Upper lobe of left lung (tissue), 6 donors: ENCODE data around the gene ALCAM. TPM values are rescaled to one million over a fixed set of nuclear protein-coding genes. Genes with fewer than 3 reads are reported as not detected.

Source experiments
- ATAC-seq, 2 donors: fragments of 200-7000 bp; cut with Tn5 transposase; one replicate each; pipeline ENCODE4 v1.9.1; 2022; ENCODE audit warnings: mild to moderate bottlenecking in 2 of 2, moderate library complexity in 2 of 2; ENCODE audit not compliant: low FRiP score in 2 of 2
- DNase-seq, 2 donors: peaks; one replicate each; pipeline ENCODE4 v3.0.0-alpha.2; 2019 to 2020
- H3K27ac ChIP-seq, 4 donors: fragments of 200-600 bp; sonication (generic); one replicate each; pipeline ENCODE4 v1.5.1; 2016 to 2019
- H3K27me3 ChIP-seq, 4 donors: fragments of 200-600 bp; sonication (generic); one replicate each; pipeline ENCODE4 v1.5.1; 2017 to 2019
- H3K36me3 ChIP-seq, 4 donors: fragments of 200-600 bp; sonication (generic); one replicate each; pipeline ENCODE4 v1.5.1; 2016 to 2019
- H3K4me1 ChIP-seq, 4 donors: fragments of 200-600 bp; sonication (generic); one replicate each; pipeline ENCODE4 v1.5.1; 2018 to 2019
- H3K4me3 ChIP-seq, 4 donors: fragments of 200-600 bp; sonication (generic); one replicate each; pipeline ENCODE4 v1.5.1; 2017 to 2019; ENCODE audit warnings: mild to moderate bottlenecking in 2 of 4, moderate library complexity in 1 of 4
- H3K9me3 ChIP-seq, 4 donors: fragments of 200-600 bp; sonication (generic); one replicate each; pipeline ENCODE4 v1.5.1; 2018 to 2019
- CTCF ChIP-seq, 6 experiments: fragments of 450-650 bp in 4 of 6; fragments of 200-600 bp in 2 of 6; sonication (generic) in 2 of 6; IDR thresholded peaks; one replicate each; pipeline ENCODE4 v1.5.1; 2016 to 2019; ENCODE audit warnings: antibody characterized with exemption in 6 of 6
- EP300 ChIP-seq, 4 donors: sonication (generic); formaldehyde crosslinking; IDR thresholded peaks; one replicate each; pipeline ENCODE4 v1.5.1; 2017; ENCODE audit warnings: antibody characterized with exemption in 4 of 4, control low read depth in 2 of 4
- POLR2A ChIP-seq, 4 donors: fragments of 450-650 bp; IDR thresholded peaks; one replicate each; pipeline ENCODE4 v1.5.1; 2016 to 2017; ENCODE audit warnings: antibody characterized with exemption in 4 of 4, mild to moderate bottlenecking in 2 of 4
- POLR2AphosphoS5 ChIP-seq, 2 donors: sonication (generic); formaldehyde crosslinking; IDR thresholded peaks; one replicate each; pipeline ENCODE4 v1.5.1; 2017; ENCODE audit warnings: antibody characterized with exemption in 2 of 2
- WGBS, 2 donors: methylation state at CpG; one replicate each; pipeline ENCODE4 v1.1.5; 2017 to 2018; 5-methylcytosine and 5-hydroxymethylcytosine counted together
- total RNA-seq, 6 donors: library from RNA; depleted of rRNA in 4 of 6; stranded (reverse); fragments of >200 nt in 4 of 6; gene quantifications; one replicate each; pipeline versions ENCODE4 v1.1.0 to v1.2.1, GENCODE V29; 2016 to 2021
- donor health status: DM: no; HTN: no; CAD: no; lungs with moderate emphysema.
- donor health status: DM: no; HTN: yes; CAD: no; lungs with severe emphysema.

The ALCAM gene
- total RNA-seq, 6 donors from 2014 or later, result 129 to 390 (median 186) TPM

DNA sequence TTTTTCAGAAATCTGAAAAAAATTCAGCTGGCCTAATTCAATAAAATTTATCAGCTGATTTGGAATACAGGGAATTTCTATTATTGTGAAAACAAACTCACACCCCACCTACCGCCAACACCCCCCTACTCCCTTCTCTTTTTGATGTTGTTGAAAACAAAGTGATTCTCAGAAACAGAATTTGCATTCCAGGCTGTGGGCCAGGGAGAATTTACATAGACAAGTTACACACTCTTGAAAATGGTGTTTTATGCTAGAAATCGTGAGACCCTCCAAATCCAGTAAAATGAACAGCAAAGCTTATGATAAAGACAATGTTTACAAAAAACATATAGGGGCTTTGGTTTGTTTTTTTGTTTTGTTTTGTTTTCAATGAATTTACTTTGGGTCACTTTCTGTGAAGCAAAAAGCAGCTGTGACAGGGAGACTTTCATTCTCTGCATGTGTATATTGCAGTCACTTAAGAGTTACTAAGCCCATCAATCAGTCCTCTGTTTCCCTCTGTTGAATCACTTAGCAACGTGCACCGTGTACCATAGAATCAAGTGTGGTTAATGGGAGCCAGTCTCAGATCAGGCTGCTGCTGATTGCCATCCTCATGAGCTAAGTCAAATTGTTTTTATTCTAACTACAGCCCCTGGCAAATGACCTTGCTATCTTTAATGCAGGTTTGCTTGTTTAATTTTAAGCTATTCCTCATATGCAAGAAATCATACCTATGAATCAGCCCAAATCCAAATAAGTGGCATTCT is 159.8 kb downstream of the ALCAM start:
- peaks cover 0 to 3% (median 0%) of the 10 kb centered on the region in 4 donors for H3K36me3 ChIP-seq
- no peaks in the 10 kb centered on the region for H3K9me3 ChIP-seq
- no peaks in the 10 kb centered on the region for H3K27me3 ChIP-seq
- TF ChIP-seq POLR2AphosphoS5 (IDR thresholded peaks at IDR 0.05) (no peak), EP300 (IDR thresholded peaks at IDR 0.05) (no peak), POLR2A (IDR thresholded peaks at IDR 0.05) (no peak), CTCF (IDR thresholded peaks at IDR 0.05) (no peak)
- H3K4me1 ChIP-seq, result no peaks in the 10 kb centered on the region
- ATAC-seq (no peak), DNase-seq (no peak)
- H3K27ac ChIP-seq, result no peak overlapping the region
- no peak overlapping the region for H3K4me3 ChIP-seq
- 68 to 72% methylated on average over 4 of the region's 4 CpGs for WGBS, 2 donors

- Histone ChIP-seq H3K27ac (no peak overlapping the region), H3K9me3 (no peaks in the 10 kb centered on the region), H3K36me3 (peaks cover 0 to 6% (median 0%) of the 10 kb centered on the region in 4 donors), H3K4me3 (no peak overlapping the region), H3K27me3 (no peaks in the 10 kb centered on the region), H3K4me1 (no peaks in the 10 kb centered on the region)
- no peak for DNase-seq
- no peak for ATAC-seq
- TF ChIP-seq CTCF (IDR thresholded peaks at IDR 0.05) (no peak), POLR2AphosphoS5 (IDR thresholded peaks at IDR 0.05) (no peak), POLR2A (IDR thresholded peaks at IDR 0.05) (no peak), EP300 (IDR thresholded peaks at IDR 0.05) (no peak)
These were observed 160.8 kb downstream of the ALCAM start for GRCh38 chr3:105527535-105527934.

GRCh38 chr3:105527949-105528348 is 161.2 kb downstream of the ALCAM start:
- H3K27me3 ChIP-seq, result no peaks in the 10 kb centered on the region
- no peak overlapping the region for H3K27ac ChIP-seq
- peaks cover 0 to 6% (median 0%) of the 10 kb centered on the region in 4 donors for H3K36me3 ChIP-seq
- DNase-seq (no peak), ATAC-seq (no peak)
- no peaks in the 10 kb centered on the region for H3K9me3 ChIP-seq
- TF ChIP-seq EP300 (IDR thresholded peaks at IDR 0.05) (no peak), POLR2A (IDR thresholded peaks at IDR 0.05) (no peak), POLR2AphosphoS5 (IDR thresholded peaks at IDR 0.05) (no peak), CTCF (IDR thresholded peaks at IDR 0.05) (no peak)
- WGBS, 2 donors, result 60 to 75% methylated on average over 3 of the region's 3 CpGs
- no peak overlapping the region for H3K4me3 ChIP-seq
- H3K4me1 ChIP-seq, result no peaks in the 10 kb centered on the region

GRCh38 chr3:105528955-105529354 is 162.2 kb downstream of the ALCAM start:
- H3K27me3 ChIP-seq, result no peaks in the 10 kb centered on the region
- no peak for DNase-seq
- no peak overlapping the region for H3K27ac ChIP-seq
- peaks cover 0 to 8% (median under 1%) of the 10 kb centered on the region in 4 donors for H3K36me3 ChIP-seq
- H3K4me3 ChIP-seq, result no peak overlapping the region
- H3K4me1 ChIP-seq, result no peaks in the 10 kb centered on the region
- WGBS, 2 donors, result 95 to 98% methylated on average over 2 of the region's 2 CpGs
- no peak for ATAC-seq
- TF ChIP-seq CTCF (IDR thresholded peaks at IDR 0.05), result no peak
- no peak for TF ChIP-seq POLR2A (IDR thresholded peaks at IDR 0.05)
- TF ChIP-seq EP300 (IDR thresholded peaks at IDR 0.05), result no peak
- no peak for TF ChIP-seq POLR2AphosphoS5 (IDR thresholded peaks at IDR 0.05)
- H3K9me3 ChIP-seq, result no peaks in the 10 kb centered on the region

DNA sequence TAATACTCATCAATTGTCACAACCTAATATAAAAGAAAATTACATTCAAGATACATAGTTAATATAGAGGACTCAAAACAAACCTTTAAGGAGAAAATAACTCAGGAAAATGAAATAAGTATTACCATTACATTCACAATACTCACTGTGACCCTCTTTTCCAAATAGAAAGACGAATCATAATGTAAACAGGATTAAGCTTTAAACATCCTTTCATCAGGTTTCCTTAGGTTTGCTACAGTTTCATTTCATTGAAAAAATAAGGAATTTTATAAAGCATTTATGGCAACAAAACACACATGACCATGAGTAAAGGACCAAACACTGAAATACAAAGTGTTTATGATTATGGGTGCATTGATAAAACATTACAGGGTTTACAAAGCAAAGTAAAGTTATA is 162.7 kb downstream of the ALCAM start:
- WGBS, 2 donors, result 61 to 71% methylated on average over 1 of the region's 1 CpG
- Histone ChIP-seq H3K27me3 (no peaks in the 10 kb centered on the region), H3K27ac (no peak overlapping the region), H3K4me1 (no peaks in the 10 kb centered on the region), H3K4me3 (no peak overlapping the region), H3K9me3 (no peaks in the 10 kb centered on the region), H3K36me3 (peaks cover 0 to 9% (median 5%) of the 10 kb centered on the region in 4 donors)
- no peak for DNase-seq
- no peak for ATAC-seq
- no peak for TF ChIP-seq POLR2AphosphoS5 (IDR thresholded peaks at IDR 0.05)
- no peak for TF ChIP-seq CTCF (IDR thresholded peaks at IDR 0.05)
- no peak for TF ChIP-seq POLR2A (IDR thresholded peaks at IDR 0.05)
- no peak for TF ChIP-seq EP300 (IDR thresholded peaks at IDR 0.05)
